Liver (tissue), 9 donors: ENCODE results near the gene RNF41. TPM values are rescaled to one million over a fixed set of nuclear protein-coding genes. Genes with fewer than 3 reads are reported as not detected.

ENCODE experiments used
- DNase-seq: peaks from one replicate; pipeline ENCODE4 v3.0.0-alpha.2; 2017; ENCODE audit warnings: low spot score
- H3K27ac ChIP-seq, 2 donors: one replicate each; pipeline ENCODE4 v1.7.0; 2013; ENCODE audit warnings: inconsistent platforms in 2 of 2, low read length in 2 of 2, control low read depth in 1 of 2, low read depth in 1 of 2, mild to moderate bottlenecking in 1 of 2
- H3K27me3 ChIP-seq, 4 donors: one replicate each; pipeline versions ENCODE4 v1.6.1 to v1.7.0; 2013; ENCODE audit warnings: low read length in 3 of 4, inconsistent platforms in 1 of 4, mild to moderate bottlenecking in 1 of 4, moderate library complexity in 1 of 4; ENCODE audit not compliant: control insufficient read depth in 4 of 4, insufficient read depth in 4 of 4
- H3K36me3 ChIP-seq, 4 donors: one replicate each; pipeline versions ENCODE4 v1.6.1 to v1.7.0; 2013; ENCODE audit warnings: low read length in 3 of 4, mild to moderate bottlenecking in 3 of 4, low read depth in 1 of 4, moderate library complexity in 1 of 4; ENCODE audit not compliant: control insufficient read depth in 4 of 4, insufficient read depth in 3 of 4
- H3K4me1 ChIP-seq, 4 donors: one replicate each; pipeline versions ENCODE4 v1.6.1 to v1.7.0; 2013; ENCODE audit warnings: low read length in 3 of 4, mild to moderate bottlenecking in 3 of 4, moderate library complexity in 1 of 4; ENCODE audit not compliant: control insufficient read depth in 4 of 4, insufficient read depth in 4 of 4
- H3K4me3 ChIP-seq, 3 donors: one replicate each; pipeline versions ENCODE4 v1.6.1 to v1.7.0; 2013; ENCODE audit warnings: low read length in 3 of 3, control low read depth in 1 of 3, low read depth in 1 of 3, mild to moderate bottlenecking in 1 of 3
- H3K9ac ChIP-seq, 2 donors: one replicate each; pipeline ENCODE4 v1.7.0; 2013; ENCODE audit warnings: low read length in 2 of 2, mild to moderate bottlenecking in 2 of 2, moderate library complexity in 2 of 2, control low read depth in 1 of 2, low read depth in 1 of 2
- H3K9me3 ChIP-seq, 4 donors: one replicate each; pipeline versions ENCODE4 v1.6.1 to v1.7.0; 2013; ENCODE audit warnings: low read length in 3 of 4; ENCODE audit not compliant: control insufficient read depth in 4 of 4
- EGR1 ChIP-seq, 2 donors: IDR thresholded peaks; 2 replicates each; pipeline ENCODE4 v1.6.1; 2016 to 2018; ENCODE audit warnings: antibody characterized with exemption in 2 of 2, low read depth in 2 of 2
- FOXA1 ChIP-seq: IDR thresholded peaks from 2 replicates; pipeline ENCODE4 v1.6.1; 2016; ENCODE audit warnings: antibody characterized with exemption
- FOXA2 ChIP-seq: IDR thresholded peaks from 2 replicates; pipeline ENCODE4 v1.6.1; 2016; ENCODE audit warnings: antibody characterized with exemption
- GABPA ChIP-seq, 2 donors: IDR thresholded peaks in 1 of 2; conservative IDR thresholded peaks in 1 of 2; 2 replicates each; pipeline ENCODE4 v1.6.1; 2016; ENCODE audit warnings: antibody characterized with exemption in 2 of 2, mild to moderate bottlenecking in 1 of 2, moderate library complexity in 1 of 2
- HNF4A ChIP-seq, 2 donors: conservative IDR thresholded peaks; 2 replicates each; pipeline ENCODE4 v1.6.1; 2016; ENCODE audit warnings: antibody characterized with exemption in 2 of 2, mild to moderate bottlenecking in 2 of 2
- HNF4G ChIP-seq: IDR thresholded peaks from 2 replicates; pipeline ENCODE4 v1.6.1; 2016; ENCODE audit warnings: antibody characterized with exemption
- JUND ChIP-seq, 2 donors: IDR thresholded peaks; 2 replicates each; pipeline ENCODE4 v1.6.1; 2016; ENCODE audit warnings: antibody characterized with exemption in 2 of 2
- RAD21 ChIP-seq, 2 donors: IDR thresholded peaks; 2 replicates each; pipeline ENCODE4 v1.6.1; 2016; ENCODE audit warnings: antibody characterized with exemption in 2 of 2, mild to moderate bottlenecking in 2 of 2
- RXRA ChIP-seq, 2 donors: IDR thresholded peaks; 2 replicates each; pipeline ENCODE4 v1.6.1; 2017 to 2018; ENCODE audit warnings: antibody characterized with exemption in 2 of 2, mild to moderate bottlenecking in 1 of 2
- SP1 ChIP-seq: IDR thresholded peaks from 2 replicates; pipeline ENCODE4 v1.6.1; 2018; ENCODE audit warnings: antibody characterized with exemption, mild to moderate bottlenecking
- TAF1 ChIP-seq: conservative IDR thresholded peaks from 2 replicates; pipeline ENCODE4 v1.6.1; 2016; ENCODE audit warnings: antibody characterized with exemption, mild to moderate bottlenecking
- ZBTB33 ChIP-seq: IDR thresholded peaks from 2 replicates; pipeline ENCODE4 v1.6.1; 2016; ENCODE audit warnings: antibody characterized with exemption
- WGBS: extraction: QIAGEN DNeasy Blood & Tissue Kit; methylation state at CpG from one replicate; pipeline ENCODE4 v1.1.7; 2013; 5-methylcytosine and 5-hydroxymethylcytosine counted together
- polyA plus RNA-seq, 2 donors: library from polyadenylated mRNA; stranded (reverse) in 1 of 2; unstranded in 1 of 2; fragments of 200-250 nt in 1 of 2; fragments of >200 nt in 1 of 2; fragmentation: Nextera tagmentation in 1 of 2; extraction: Ambion mirVana in 1 of 2; gene quantifications; one replicate each; pipeline versions ENCODE4 v1.2.1 to v1.2.3, GENCODE V29; 2013 to 2015
- total RNA-seq, 2 donors: library from RNA; depleted of rRNA; stranded (reverse); fragments of >200 nt; gene quantifications; one replicate each; pipeline ENCODE4 v1.2.3, GENCODE V29; 2014
- TF ChIP-seq, protein P1 (sequence below): fragments of 150-350 bp; IDR thresholded peaks from 2 replicates; pipeline ENCODE4 v1.5.1; 2017; ENCODE audit warnings: improper control_type of control experiment, low read depth, low read length; ENCODE audit not compliant: missing input control
- TF ChIP-seq, protein P2 (sequence below): IDR thresholded peaks from 2 replicates; pipeline ENCODE4 v1.6.1; 2016; ENCODE audit warnings: antibody characterized with exemption
- TF ChIP-seq, protein P3 (sequence below): IDR thresholded peaks from 2 replicates; pipeline ENCODE4 v1.6.1; 2016; ENCODE audit warnings: antibody characterized with exemption
- donor health status: healthy.
- donor health status: healthy.
- donor health status: healthy.
- donor health status: healthy.
- donor health status: healthy.

RNF41 gene
- total and polyA plus RNA-seq, 4 donors, result 7.6 to 31.8 (median 16.8) TPM

GRCh38 chr12:56243731-56244181 lies 22.0 kb upstream of the RNF41 start:
- peaks cover 0 to 3% (median 0%) of the 10 kb centered on the region in 4 donors for H3K4me1 ChIP-seq
- H3K27me3 ChIP-seq, result no peaks in the 10 kb centered on the region
- H3K9me3 ChIP-seq, result no peaks in the 10 kb centered on the region
- DNase-seq, result peak; percentile 75
- no peak overlapping the region for H3K4me3 ChIP-seq
- no peak overlapping the region for H3K27ac ChIP-seq
- peaks cover 30 to 74% (median 47%) of the 10 kb centered on the region in 4 donors for H3K36me3 ChIP-seq
- no peak overlapping the region for H3K9ac ChIP-seq
- TF ChIP-seq JUND (IDR thresholded peaks at IDR 0.05) (no peak), RXRA (IDR thresholded peaks at IDR 0.05) (no peak), ZBTB33 (no peak), SP1 (no peak), EGR1 (IDR thresholded peaks at IDR 0.05; ENCODE audit: low read depth in 2 of 2) (no peak), RAD21 (IDR thresholded peaks at IDR 0.05) (no peak), TAF1 (no peak)
- TF ChIP-seq, protein P1, sequence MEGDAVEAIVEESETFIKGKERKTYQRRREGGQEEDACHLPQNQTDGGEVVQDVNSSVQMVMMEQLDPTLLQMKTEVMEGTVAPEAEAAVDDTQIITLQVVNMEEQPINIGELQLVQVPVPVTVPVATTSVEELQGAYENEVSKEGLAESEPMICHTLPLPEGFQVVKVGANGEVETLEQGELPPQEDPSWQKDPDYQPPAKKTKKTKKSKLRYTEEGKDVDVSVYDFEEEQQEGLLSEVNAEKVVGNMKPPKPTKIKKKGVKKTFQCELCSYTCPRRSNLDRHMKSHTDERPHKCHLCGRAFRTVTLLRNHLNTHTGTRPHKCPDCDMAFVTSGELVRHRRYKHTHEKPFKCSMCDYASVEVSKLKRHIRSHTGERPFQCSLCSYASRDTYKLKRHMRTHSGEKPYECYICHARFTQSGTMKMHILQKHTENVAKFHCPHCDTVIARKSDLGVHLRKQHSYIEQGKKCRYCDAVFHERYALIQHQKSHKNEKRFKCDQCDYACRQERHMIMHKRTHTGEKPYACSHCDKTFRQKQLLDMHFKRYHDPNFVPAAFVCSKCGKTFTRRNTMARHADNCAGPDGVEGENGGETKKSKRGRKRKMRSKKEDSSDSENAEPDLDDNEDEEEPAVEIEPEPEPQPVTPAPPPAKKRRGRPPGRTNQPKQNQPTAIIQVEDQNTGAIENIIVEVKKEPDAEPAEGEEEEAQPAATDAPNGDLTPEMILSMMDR, result no peak
- 69% methylated on average over 3 of the region's 3 CpGs for whole genome bisulfite sequencing

GRCh38 chr12:56242986-56243385 lies 21.3 kb upstream of the RNF41 start:
- Histone ChIP-seq H3K36me3 (peaks cover 26 to 68% (median 40%) of the 10 kb centered on the region in 4 donors), H3K9ac (no peak overlapping the region), H3K9me3 (no peaks in the 10 kb centered on the region), H3K27me3 (no peaks in the 10 kb centered on the region), H3K4me1 (peaks cover 0 to 3% (median 0%) of the 10 kb centered on the region in 4 donors), H3K4me3 (no peak overlapping the region), H3K27ac (no peak overlapping the region)
- no peak for TF ChIP-seq RAD21 (IDR thresholded peaks at IDR 0.05)
- TF ChIP-seq HNF4G, result no peak
- TF ChIP-seq ZBTB33, result no peak
- TF ChIP-seq GABPA (IDR thresholded peaks at IDR 0.05 in 1 of 2, conservative IDR thresholded peaks at IDR 0.05 in 1 of 2), result no peak
- TF ChIP-seq HNF4A (conservative IDR thresholded peaks at IDR 0.05), result no peak
- no peak for TF ChIP-seq JUND (IDR thresholded peaks at IDR 0.05)
- TF ChIP-seq EGR1 (IDR thresholded peaks at IDR 0.05; ENCODE audit: low read depth in 2 of 2), result no peak
- no peak for TF ChIP-seq FOXA1
- TF ChIP-seq, protein P2, sequence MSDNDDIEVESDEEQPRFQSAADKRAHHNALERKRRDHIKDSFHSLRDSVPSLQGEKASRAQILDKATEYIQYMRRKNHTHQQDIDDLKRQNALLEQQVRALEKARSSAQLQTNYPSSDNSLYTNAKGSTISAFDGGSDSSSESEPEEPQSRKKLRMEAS, result no peak
- TF ChIP-seq FOXA2, result no peak
- TF ChIP-seq, protein P1, result no peak
- TF ChIP-seq, protein P3, sequence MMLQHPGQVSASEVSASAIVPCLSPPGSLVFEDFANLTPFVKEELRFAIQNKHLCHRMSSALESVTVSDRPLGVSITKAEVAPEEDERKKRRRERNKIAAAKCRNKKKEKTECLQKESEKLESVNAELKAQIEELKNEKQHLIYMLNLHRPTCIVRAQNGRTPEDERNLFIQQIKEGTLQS, result no peak
- 95% methylated on average over 13 of the region's 13 CpGs for WGBS
- no peak for DNase-seq
